Muscle layer of colon (tissue), 2 donors: Measurements from ENCODE around the gene EXOC3.

Experiments used
- H3K27ac ChIP-seq: one replicate; pipeline ENCODE4 v1.7.0; 2013; ENCODE audit warnings: low read depth, mild to moderate bottlenecking, low read length, moderate library complexity
- H3K27me3 ChIP-seq, 2 donors: one replicate each; pipeline ENCODE4 v1.7.0; 2013; ENCODE audit warnings: low read length in 2 of 2, mild to moderate bottlenecking in 2 of 2; ENCODE audit not compliant: insufficient read depth in 2 of 2, control insufficient read depth in 1 of 2
- H3K36me3 ChIP-seq: one replicate; pipeline ENCODE4 v1.7.0; 2013; ENCODE audit warnings: mild to moderate bottlenecking, low read length; ENCODE audit not compliant: insufficient read depth
- H3K4me1 ChIP-seq: one replicate; pipeline ENCODE4 v1.7.0; 2013; ENCODE audit warnings: mild to moderate bottlenecking, low read length; ENCODE audit not compliant: insufficient read depth
- H3K4me3 ChIP-seq, 2 donors: one replicate each; pipeline ENCODE4 v1.7.0; 2013; ENCODE audit warnings: low read length in 2 of 2, low read depth in 1 of 2, mild to moderate bottlenecking in 1 of 2, moderate library complexity in 1 of 2
- H3K9ac ChIP-seq: one replicate; pipeline ENCODE4 v1.7.0; 2013; ENCODE audit warnings: low read length
- H3K9me3 ChIP-seq: one replicate; pipeline ENCODE4 v1.7.0; 2013; ENCODE audit warnings: mild to moderate bottlenecking, low read length
- donor health status: abdominal sarcoma.
- donor health status: Adenocarcinoma of cecum.

Gene EXOC3

GRCh38 chr5:435961-436640 is 6.9 kb upstream of the EXOC3 start:
- H3K4me1 ChIP-seq, result no peaks in the 10 kb centered on the region
- H3K27me3 ChIP-seq, result peaks cover 0 to 10% of the 10 kb centered on the region in 2 donors
- no peaks in the 10 kb centered on the region for H3K9me3 ChIP-seq
- no peak overlapping the region for H3K4me3 ChIP-seq
- no peaks in the 10 kb centered on the region for H3K36me3 ChIP-seq
- H3K9ac ChIP-seq, result no peak overlapping the region
- H3K27ac ChIP-seq, result no peak overlapping the region

DNA sequence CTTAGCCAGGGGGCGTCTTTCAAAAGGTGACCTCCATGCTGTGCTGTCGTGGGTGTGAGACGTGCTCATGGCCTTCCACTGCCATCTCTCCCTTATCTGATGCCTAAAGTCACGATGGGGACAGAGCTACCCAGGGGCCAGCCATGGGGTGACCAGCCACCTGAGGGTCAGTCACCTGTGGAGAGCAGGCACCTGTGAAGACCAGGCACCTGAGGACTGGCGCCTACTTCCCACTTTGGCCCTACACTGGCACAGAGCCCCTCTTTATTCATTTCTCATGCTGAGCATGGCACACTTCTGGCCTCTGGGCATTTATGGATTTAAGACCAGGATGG is 6.4 kb upstream of the EXOC3 start:
- Histone ChIP-seq H3K4me3 (no peak overlapping the region), H3K9ac (no peak overlapping the region), H3K9me3 (no peaks in the 10 kb centered on the region), H3K27ac (no peak overlapping the region), H3K4me1 (no peaks in the 10 kb centered on the region), H3K36me3 (no peaks in the 10 kb centered on the region), H3K27me3 (peaks cover 0 to 10% of the 10 kb centered on the region in 2 donors)

GRCh38 chr5:437281-437771 is 5.7 kb upstream of the EXOC3 start:
- Histone ChIP-seq H3K4me3 (no peak overlapping the region), H3K9me3 (no peaks in the 10 kb centered on the region), H3K36me3 (no peaks in the 10 kb centered on the region), H3K4me1 (peaks cover 7% of the 10 kb centered on the region), H3K27ac (no peak overlapping the region), H3K27me3 (peaks cover 0 to 10% of the 10 kb centered on the region in 2 donors), H3K9ac (no peak overlapping the region)

DNA sequence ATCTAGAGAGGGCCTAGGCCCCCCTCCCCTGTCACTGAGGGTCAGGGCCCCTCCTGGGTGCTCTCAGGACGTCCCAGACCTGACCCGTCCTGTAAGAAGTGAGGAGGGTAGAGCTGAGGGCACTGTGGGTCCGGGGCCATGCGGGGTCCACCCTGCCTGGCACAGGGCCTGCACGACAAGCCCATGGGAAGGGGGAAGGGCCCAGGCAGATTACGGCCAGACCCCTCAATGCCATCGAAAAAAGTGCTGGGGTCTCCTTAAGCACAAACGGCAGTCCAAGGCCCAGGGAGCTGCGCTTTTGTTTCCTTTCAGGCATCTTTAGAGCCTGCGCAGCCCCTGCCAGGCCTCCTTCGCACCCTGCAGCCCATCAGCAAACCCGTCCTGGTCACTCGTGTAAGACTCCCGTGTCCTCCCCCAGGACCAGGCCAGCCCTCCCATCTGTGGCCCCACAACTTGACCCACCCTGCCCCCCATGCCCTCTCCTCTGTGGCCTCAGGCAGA is 4.4 kb upstream of the EXOC3 start:
- Histone ChIP-seq H3K9ac (no peak overlapping the region), H3K36me3 (no peaks in the 10 kb centered on the region), H3K27me3 (peaks cover 0 to 10% of the 10 kb centered on the region in 2 donors)

GRCh38 chr5:439181-439580 is 3.8 kb upstream of the EXOC3 start:
- no peak overlapping the region for H3K4me3 ChIP-seq
- H3K9ac ChIP-seq, result no peak overlapping the region
- H3K36me3 ChIP-seq, result no peaks in the 10 kb centered on the region

More for the DNA sequence above, 4.4 kb upstream of the EXOC3 start:
- H3K4me3 ChIP-seq, result no peak overlapping the region
- no peak overlapping the region for H3K27ac ChIP-seq
- no peaks in the 10 kb centered on the region for H3K9me3 ChIP-seq
- H3K4me1 ChIP-seq, result peaks cover 10% of the 10 kb centered on the region

GRCh38 chr5:439636-440035 is 3.3 kb upstream of the EXOC3 start:
- H3K36me3 ChIP-seq, result no peaks in the 10 kb centered on the region
- peaks cover 0 to 5% of the 10 kb centered on the region in 2 donors for H3K27me3 ChIP-seq
- H3K9me3 ChIP-seq, result no peaks in the 10 kb centered on the region
- H3K9ac ChIP-seq, result no peak overlapping the region
- no peak overlapping the region for H3K4me3 ChIP-seq
- no peak overlapping the region for H3K27ac ChIP-seq
- H3K4me1 ChIP-seq, result peaks cover 21% of the 10 kb centered on the region

More at GRCh38 chr5:439181-439580, 3.8 kb upstream of the EXOC3 start:
- peaks cover 0 to 9% of the 10 kb centered on the region in 2 donors for H3K27me3 ChIP-seq
- peaks cover 16% of the 10 kb centered on the region for H3K4me1 ChIP-seq
- H3K27ac ChIP-seq, result no peak overlapping the region
- H3K9me3 ChIP-seq, result no peaks in the 10 kb centered on the region

DNA sequence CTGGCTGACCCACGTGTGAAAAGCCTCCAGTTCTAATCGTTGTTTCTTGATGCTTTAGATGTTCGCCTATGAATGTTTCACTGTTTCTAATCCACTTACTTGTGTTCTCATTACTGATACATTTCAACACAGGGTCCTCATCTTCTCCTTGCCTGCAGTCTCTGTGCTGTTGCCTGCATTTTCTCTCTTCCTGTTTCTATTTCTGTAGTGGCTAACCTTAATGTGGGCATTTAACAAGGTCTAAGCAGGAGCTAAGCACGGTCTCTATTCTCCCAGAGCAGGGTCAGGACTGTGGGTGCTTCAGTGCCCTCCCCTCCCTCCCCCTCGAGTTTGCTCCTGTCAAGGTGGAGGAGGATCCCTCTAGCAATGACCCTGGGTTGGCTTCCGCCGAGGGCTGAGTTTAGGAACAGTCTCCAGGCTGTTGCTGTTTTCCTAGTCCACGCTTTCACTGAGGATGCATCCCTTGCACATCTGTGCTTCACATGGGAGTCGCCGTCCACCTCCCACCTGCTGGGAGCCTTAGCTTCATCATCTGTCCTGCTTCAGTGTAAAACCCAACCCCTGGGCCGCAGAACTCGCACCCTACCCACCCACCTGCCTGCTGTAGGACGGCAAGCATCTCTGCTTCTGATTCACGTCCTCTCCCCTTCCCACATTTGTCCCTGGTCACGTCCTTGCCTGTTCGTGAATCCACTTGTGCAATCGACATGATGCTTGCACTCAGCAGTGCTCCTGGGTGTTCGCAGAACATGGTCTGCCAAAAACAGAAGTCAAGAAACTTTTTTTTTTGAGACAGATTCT is 2.4 kb upstream of the EXOC3 start:
- Histone ChIP-seq H3K4me1 (peaks cover 22% of the 10 kb centered on the region), H3K36me3 (no peaks in the 10 kb centered on the region), H3K27ac (no peak overlapping the region), H3K9ac (no peak overlapping the region), H3K4me3 (no peak overlapping the region), H3K9me3 (no peaks in the 10 kb centered on the region), H3K27me3 (peaks cover 0 to 5% of the 10 kb centered on the region in 2 donors)

- H3K9me3 ChIP-seq, result no peaks in the 10 kb centered on the region
- peak overlapping the region; percentile 95 to 99 for H3K4me3 ChIP-seq
- H3K9ac ChIP-seq, result no peak overlapping the region
- no peak overlapping the region for H3K27ac ChIP-seq
- H3K4me1 ChIP-seq, result peaks cover 22% of the 10 kb centered on the region
- peaks cover 13% of the 10 kb centered on the region for H3K36me3 ChIP-seq
- no peaks in the 10 kb centered on the region for H3K27me3 ChIP-seq
Observed at GRCh38 chr5:441996-442334, 1.0 kb upstream of the EXOC3 start.

DNA sequence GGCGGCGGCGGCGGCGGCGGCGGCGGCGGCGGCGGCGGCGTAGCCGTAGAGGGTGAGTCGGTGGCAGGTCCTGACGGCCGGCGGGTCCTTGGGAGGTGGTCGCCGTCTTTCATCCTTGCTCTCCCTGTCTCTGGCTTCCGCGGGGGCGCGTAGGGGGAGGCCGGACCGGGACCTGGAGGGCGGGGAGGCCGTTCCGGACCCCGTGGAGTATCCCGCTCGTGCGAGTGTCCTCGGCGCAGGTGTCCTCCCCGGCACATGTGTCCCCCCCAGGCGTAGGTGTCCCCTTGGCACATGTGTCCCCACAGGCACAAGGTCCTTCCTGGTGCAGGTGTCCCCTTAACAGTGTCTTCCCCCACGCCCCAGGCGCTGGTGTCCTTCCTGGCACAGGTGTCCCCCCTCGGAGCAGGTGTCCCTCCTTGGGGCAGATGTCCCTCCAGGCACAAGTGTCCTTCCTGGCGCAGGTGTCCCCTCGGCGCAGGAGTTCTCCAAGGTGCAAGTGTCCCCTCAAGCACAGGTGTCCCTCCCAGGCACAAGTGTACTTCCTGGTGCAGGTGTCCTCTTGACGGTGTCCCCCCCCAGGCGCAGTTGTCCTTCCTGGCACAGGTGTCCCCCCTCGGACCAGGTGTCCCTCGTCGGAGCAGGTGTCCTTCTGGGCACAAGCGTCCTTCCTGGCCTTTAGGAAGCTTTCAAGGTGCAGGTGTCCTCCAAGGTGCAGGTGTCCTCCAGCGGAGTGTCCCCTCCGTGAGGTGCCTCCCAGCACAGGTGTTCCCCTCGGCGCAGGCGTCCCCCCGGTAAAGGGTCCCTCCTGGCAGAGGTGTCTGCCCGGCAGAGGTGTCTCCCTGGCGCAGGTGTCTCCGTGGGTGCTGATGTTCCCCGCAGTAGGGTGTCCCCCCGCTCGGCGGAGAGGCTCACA is 519 bp downstream of the EXOC3 start:
- Histone ChIP-seq H3K27me3 (no peaks in the 10 kb centered on the region), H3K9ac (peak overlapping the region; percentile 78), H3K27ac (peak overlapping the region; percentile 80), H3K36me3 (peaks cover 29% of the 10 kb centered on the region), H3K9me3 (no peaks in the 10 kb centered on the region), H3K4me1 (peaks cover 22% of the 10 kb centered on the region), H3K4me3 (peak overlapping the region; percentile 97 to 99)

- H3K27ac ChIP-seq, result no peak overlapping the region
- H3K27me3 ChIP-seq, result no peaks in the 10 kb centered on the region
- no peaks in the 10 kb centered on the region for H3K9me3 ChIP-seq
- H3K4me3 ChIP-seq, result peak overlapping the region; percentile 97 to 99
- no peak overlapping the region for H3K9ac ChIP-seq
- peaks cover 22% of the 10 kb centered on the region for H3K4me1 ChIP-seq
- H3K36me3 ChIP-seq, result peaks cover 36% of the 10 kb centered on the region
Observed at GRCh38 chr5:444226-444625, 1.2 kb downstream of the EXOC3 start.

- H3K9me3 ChIP-seq, result no peaks in the 10 kb centered on the region
- H3K36me3 ChIP-seq, result peaks cover 49% of the 10 kb centered on the region
- H3K27ac ChIP-seq, result no peak overlapping the region
- no peaks in the 10 kb centered on the region for H3K27me3 ChIP-seq
- H3K4me3 ChIP-seq, result no peak overlapping the region
- H3K9ac ChIP-seq, result no peak overlapping the region
- H3K4me1 ChIP-seq, result peaks cover 22% of the 10 kb centered on the region
Observed at GRCh38 chr5:445591-445990, 2.6 kb downstream of the EXOC3 start.
